Measurements from ENCODE around the gene RPL10A. TPM values are rescaled to one million over a fixed set of nuclear protein-coding genes. Genes with fewer than 3 reads are reported as not detected.
A peak's percentile ranks its signal among the peaks of the same experiment; 100 is the strongest.

RPL10A gene
- total and polyA plus RNA-seq, 3 experiments from 2014 or later, result 970 to 1,739 (median 1,737) TPM

- no peaks in the 10 kb centered on the region for H3K9me3 ChIP-seq (ENCODE audit: low read length)
- Mint-ChIP-seq H3K4me3 (no peak overlapping the region), H3K27me3 (no peaks in the 10 kb centered on the region), H3K9me3 (no peaks in the 10 kb centered on the region), H3K4me1 (peaks cover 0 to 7% (median 5%) of the 10 kb centered on the region in 3 donors), H3K36me3 (no peaks in the 10 kb centered on the region), H3K27ac (no peak overlapping the region)
- ChIA-PET POLR2A (no interaction called here), CTCF (no interaction called here)
- peak in 1 of 5 donors; percentile 36 for DNase-seq
- no peaks in the 10 kb centered on the region for H3K4me1 ChIP-seq (ENCODE audit: insufficient read depth, low read length)
- peak overlapping the region; percentile 38 for H3K27ac ChIP-seq (ENCODE audit: low read depth, low read length)
- no peaks in the 10 kb centered on the region for H3K36me3 ChIP-seq (ENCODE audit: insufficient read depth, low read length)
- H3K4me3 ChIP-seq (ENCODE audit: low read length), result no peak overlapping the region
- no peaks in the 10 kb centered on the region for H3K27me3 ChIP-seq (ENCODE audit: insufficient read depth, low read length, poor library complexity, severe bottlenecking)
Measured at GRCh38 chr6:35485402-35485877, 17.2 kb downstream of the RPL10A start.

GRCh38 chr6:35486005-35486925 is 18.1 kb downstream of the RPL10A start:
- no peaks in the 10 kb centered on the region for H3K36me3 ChIP-seq (ENCODE audit: insufficient read depth, low read length)
- H3K27ac ChIP-seq (ENCODE audit: low read depth, low read length), result peak overlapping the region; percentile 38
- H3K4me3 ChIP-seq (ENCODE audit: low read length), result no peak overlapping the region
- CTCF ChIA-PET, result interaction anchor here (1.4 kb wide), 1 partner anchor 37 kb away, joined by 3 read pairs; no protein-coding TSS in a partner anchor
- H3K4me1 ChIP-seq (ENCODE audit: insufficient read depth, low read length), result no peaks in the 10 kb centered on the region
- H3K27me3 ChIP-seq (ENCODE audit: insufficient read depth, low read length, poor library complexity, severe bottlenecking), result no peaks in the 10 kb centered on the region
- no peaks in the 10 kb centered on the region for H3K36me3 Mint-ChIP-seq
- POLR2A ChIA-PET, result no interaction called here
- DNase-seq, result peak in 1 of 5 donors; percentile 45
- H3K9me3 Mint-ChIP-seq, result no peaks in the 10 kb centered on the region
- H3K4me1 Mint-ChIP-seq, result peaks cover 0 to 13% (median 5%) of the 10 kb centered on the region in 3 donors
- H3K9me3 ChIP-seq (ENCODE audit: low read length), result no peaks in the 10 kb centered on the region
- H3K27me3 Mint-ChIP-seq, result no peaks in the 10 kb centered on the region
- no peak overlapping the region for H3K27ac Mint-ChIP-seq
- H3K4me3 Mint-ChIP-seq, result no peak overlapping the region

- CTCF ChIA-PET, result interaction anchor here (1.0 to 1.4 kb wide), 2 partner anchors 11 to 38 kb away, joined by 3 read pairs; no protein-coding TSS in a partner anchor
Measured at GRCh38 chr6:35487658-35488516, 19.7 kb downstream of the RPL10A start.

GRCh38 chr6:35488517-35488862 is 20.3 kb downstream of the RPL10A start:
- no peaks in the 10 kb centered on the region for H3K4me1 ChIP-seq (ENCODE audit: insufficient read depth, low read length)
- no peaks in the 10 kb centered on the region for H3K27me3 Mint-ChIP-seq
- no peaks in the 10 kb centered on the region for H3K27me3 ChIP-seq (ENCODE audit: insufficient read depth, low read length, poor library complexity, severe bottlenecking)
- no peak overlapping the region for H3K27ac ChIP-seq (ENCODE audit: low read depth, low read length)
- no peak overlapping the region for H3K27ac Mint-ChIP-seq
- no peak for DNase-seq
- no peaks in the 10 kb centered on the region for H3K36me3 Mint-ChIP-seq
- ChIA-PET POLR2A (no interaction called here), CTCF (no interaction called here)
- no peaks in the 10 kb centered on the region for H3K9me3 Mint-ChIP-seq
- H3K4me3 ChIP-seq (ENCODE audit: low read length), result no peak overlapping the region
- no peak overlapping the region for H3K4me3 Mint-ChIP-seq
- H3K36me3 ChIP-seq (ENCODE audit: insufficient read depth, low read length), result no peaks in the 10 kb centered on the region
- no peaks in the 10 kb centered on the region for H3K9me3 ChIP-seq (ENCODE audit: low read length)
- peaks cover 7 to 22% (median 8%) of the 10 kb centered on the region in 3 donors for H3K4me1 Mint-ChIP-seq

More at GRCh38 chr6:35487658-35488516, 19.7 kb downstream of the RPL10A start:
- Mint-ChIP-seq H3K27me3 (no peaks in the 10 kb centered on the region), H3K27ac (peak overlapping the region in 2 of 8 donors; percentile 29 to 36), H3K36me3 (no peaks in the 10 kb centered on the region), H3K4me3 (no peak overlapping the region), H3K9me3 (no peaks in the 10 kb centered on the region), H3K4me1 (peaks cover under 1 to 16% (median 5%) of the 10 kb centered on the region in 3 donors)
- Histone ChIP-seq H3K27ac (ENCODE audit: low read depth, low read length) (no peak overlapping the region), H3K4me3 (ENCODE audit: low read length) (no peak overlapping the region), H3K27me3 (ENCODE audit: insufficient read depth, low read length, poor library complexity, severe bottlenecking) (no peaks in the 10 kb centered on the region), H3K4me1 (ENCODE audit: insufficient read depth, low read length) (no peaks in the 10 kb centered on the region), H3K36me3 (ENCODE audit: insufficient read depth, low read length) (no peaks in the 10 kb centered on the region), H3K9me3 (ENCODE audit: low read length) (no peaks in the 10 kb centered on the region)
- peak in 1 of 5 donors; percentile 43 for DNase-seq
- POLR2A ChIA-PET, result no interaction called here

GRCh38 chr6:35489066-35489465 is 20.9 kb downstream of the RPL10A start:
- H3K4me3 Mint-ChIP-seq, result no peak overlapping the region
- H3K4me3 ChIP-seq (ENCODE audit: low read length), result no peak overlapping the region
- ChIA-PET POLR2A (no interaction called here), CTCF (no interaction called here)
- DNase-seq, result no peak
- no peaks in the 10 kb centered on the region for H3K36me3 Mint-ChIP-seq
- no peaks in the 10 kb centered on the region for H3K27me3 Mint-ChIP-seq
- H3K9me3 ChIP-seq (ENCODE audit: low read length), result no peaks in the 10 kb centered on the region
- H3K9me3 Mint-ChIP-seq, result no peaks in the 10 kb centered on the region
- H3K27me3 ChIP-seq (ENCODE audit: insufficient read depth, low read length, poor library complexity, severe bottlenecking), result no peaks in the 10 kb centered on the region
- H3K36me3 ChIP-seq (ENCODE audit: insufficient read depth, low read length), result no peaks in the 10 kb centered on the region
- H3K27ac ChIP-seq (ENCODE audit: low read depth, low read length), result no peak overlapping the region
- H3K4me1 ChIP-seq (ENCODE audit: insufficient read depth, low read length), result no peaks in the 10 kb centered on the region
- peak overlapping the region in 1 of 8 donors; percentile 8 for H3K27ac Mint-ChIP-seq
- peaks cover 12 to 27% (median 12%) of the 10 kb centered on the region in 3 donors for H3K4me1 Mint-ChIP-seq

GRCh38 chr6:35489995-35490791 is 22.0 kb downstream of the RPL10A start:
- POLR2A ChIA-PET, result no interaction called here
- Mint-ChIP-seq H3K27ac (peak overlapping the region in 1 of 8 donors; percentile 72), H3K4me1 (peaks cover 13 to 35% (median 14%) of the 10 kb centered on the region in 3 donors), H3K27me3 (no peaks in the 10 kb centered on the region), H3K36me3 (no peaks in the 10 kb centered on the region), H3K4me3 (no peak overlapping the region), H3K9me3 (no peaks in the 10 kb centered on the region)
- H3K4me3 ChIP-seq (ENCODE audit: low read length), result no peak overlapping the region
- peak in 1 of 5 donors; percentile 44 for DNase-seq
- no peaks in the 10 kb centered on the region for H3K4me1 ChIP-seq (ENCODE audit: insufficient read depth, low read length)
- no peaks in the 10 kb centered on the region for H3K27me3 ChIP-seq (ENCODE audit: insufficient read depth, low read length, poor library complexity, severe bottlenecking)
- CTCF ChIA-PET, result interaction anchor here (0.5 kb wide), 1 partner anchor 203 kb away, joined by 3 read pairs; no protein-coding TSS in a partner anchor
- peak overlapping the region; percentile 43 for H3K27ac ChIP-seq (ENCODE audit: low read depth, low read length)
- no peaks in the 10 kb centered on the region for H3K36me3 ChIP-seq (ENCODE audit: insufficient read depth, low read length)
- no peaks in the 10 kb centered on the region for H3K9me3 ChIP-seq (ENCODE audit: low read length)

- Mint-ChIP-seq H3K4me1 (peaks cover 14 to 41% (median 15%) of the 10 kb centered on the region in 3 donors), H3K36me3 (peaks cover 0 to under 1% (median 0%) of the 10 kb centered on the region in 3 donors), H3K27me3 (no peaks in the 10 kb centered on the region), H3K27ac (peak overlapping the region in 1 of 8 donors; percentile 72), H3K9me3 (no peaks in the 10 kb centered on the region), H3K4me3 (peak overlapping the region in 1 of 7 donors; percentile 2)
- no peak overlapping the region for H3K4me3 ChIP-seq (ENCODE audit: low read length)
- no peaks in the 10 kb centered on the region for H3K27me3 ChIP-seq (ENCODE audit: insufficient read depth, low read length, poor library complexity, severe bottlenecking)
- no peaks in the 10 kb centered on the region for H3K4me1 ChIP-seq (ENCODE audit: insufficient read depth, low read length)
- DNase-seq, result no peak
- H3K36me3 ChIP-seq (ENCODE audit: insufficient read depth, low read length), result no peaks in the 10 kb centered on the region
- ChIA-PET POLR2A (no interaction called here), CTCF (no interaction called here)
- H3K9me3 ChIP-seq (ENCODE audit: low read length), result no peaks in the 10 kb centered on the region
- H3K27ac ChIP-seq (ENCODE audit: low read depth, low read length), result no peak overlapping the region
Measured at GRCh38 chr6:35490821-35491557, 22.8 kb downstream of the RPL10A start.
